GM19438 (cell line): ENCODE data around the gene ISYNA1.
"Not testable (repeated sequence)": the region's sequence is repeated elsewhere in the genome, so short reads cannot be mapped to it uniquely, and the experiment has no call there.

ENCODE experiments used
- ATAC-seq: cut with Tn5 transposase; IDR thresholded peaks from one replicate; pipeline ENCODE4 v1.9.1; 2021; ENCODE audit warnings: low read depth; ENCODE audit not compliant: unreplicated experiment

The ISYNA1 gene

DNA sequence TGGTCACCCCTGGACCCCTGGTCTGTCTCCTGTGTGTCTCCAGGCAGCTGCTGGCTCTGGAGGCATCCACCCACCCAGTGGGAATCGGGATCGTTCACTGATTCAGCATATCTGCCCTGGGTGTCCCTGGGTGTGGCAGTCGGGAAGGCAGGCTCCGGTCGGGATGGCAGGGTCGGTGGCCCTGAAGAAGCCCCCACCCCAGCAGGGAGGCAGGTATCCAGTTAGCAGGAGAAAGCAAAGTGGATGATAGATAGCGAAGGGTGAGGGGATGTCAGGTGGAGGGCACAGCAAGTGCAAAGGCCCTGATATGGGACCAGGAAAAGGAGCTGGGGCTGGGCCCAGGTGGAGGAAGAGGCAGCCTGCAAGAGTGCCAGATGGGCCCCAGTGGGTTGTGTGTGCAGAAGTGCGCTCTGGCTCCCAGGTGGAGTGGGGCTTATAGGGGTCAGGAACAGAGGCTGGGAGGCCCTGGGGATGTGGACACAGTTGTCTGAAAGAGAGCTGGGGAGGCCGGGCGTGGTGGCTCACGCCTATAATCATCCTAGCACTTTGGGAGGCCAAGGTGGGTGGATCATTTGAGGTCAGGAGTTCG lies 16.5 kb downstream of the ISYNA1 start:
- no peak for ATAC-seq

GRCh38 chr19:18420930-18421329 lies 17.0 kb downstream of the ISYNA1 start:
- no peak for ATAC-seq

GRCh38 chr19:18419699-18420460 lies 18.1 kb downstream of the ISYNA1 start:
- ATAC-seq, result no peak

DNA sequence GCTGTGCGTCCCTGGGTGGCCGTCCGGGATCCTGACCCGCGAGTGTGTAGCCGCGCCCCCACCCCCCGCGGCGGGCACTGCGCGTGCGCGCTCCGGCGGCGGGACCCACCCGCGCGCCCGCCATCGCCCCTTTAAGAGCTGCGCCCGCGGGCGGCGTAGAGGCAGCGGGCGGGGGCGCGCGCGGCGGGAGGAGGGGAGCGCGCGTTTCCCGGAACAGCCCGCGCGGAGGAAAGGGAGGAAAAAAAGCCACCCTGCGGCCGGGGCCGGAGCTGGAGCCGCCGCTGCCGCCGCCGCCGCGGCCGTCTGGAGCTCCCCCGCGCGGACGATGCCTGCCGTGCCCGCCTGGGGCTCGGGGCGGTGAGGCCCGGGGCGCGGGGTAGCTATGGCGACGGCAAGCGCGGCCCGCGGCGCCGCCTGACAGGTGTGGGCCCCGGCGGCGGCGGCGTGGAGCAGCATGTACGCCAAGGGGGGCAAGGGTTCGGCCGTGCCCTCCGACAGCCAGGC lies 18.7 kb downstream of the ISYNA1 start, which contains the start of gene SSBP4:
Gene SSBP4, plus strand, starts transcription at position 204 of the 504 bp plus-strand sequence. Its CDS starts 251 bp downstream, at position 455.
- ATAC-seq, result no peak

DNA sequence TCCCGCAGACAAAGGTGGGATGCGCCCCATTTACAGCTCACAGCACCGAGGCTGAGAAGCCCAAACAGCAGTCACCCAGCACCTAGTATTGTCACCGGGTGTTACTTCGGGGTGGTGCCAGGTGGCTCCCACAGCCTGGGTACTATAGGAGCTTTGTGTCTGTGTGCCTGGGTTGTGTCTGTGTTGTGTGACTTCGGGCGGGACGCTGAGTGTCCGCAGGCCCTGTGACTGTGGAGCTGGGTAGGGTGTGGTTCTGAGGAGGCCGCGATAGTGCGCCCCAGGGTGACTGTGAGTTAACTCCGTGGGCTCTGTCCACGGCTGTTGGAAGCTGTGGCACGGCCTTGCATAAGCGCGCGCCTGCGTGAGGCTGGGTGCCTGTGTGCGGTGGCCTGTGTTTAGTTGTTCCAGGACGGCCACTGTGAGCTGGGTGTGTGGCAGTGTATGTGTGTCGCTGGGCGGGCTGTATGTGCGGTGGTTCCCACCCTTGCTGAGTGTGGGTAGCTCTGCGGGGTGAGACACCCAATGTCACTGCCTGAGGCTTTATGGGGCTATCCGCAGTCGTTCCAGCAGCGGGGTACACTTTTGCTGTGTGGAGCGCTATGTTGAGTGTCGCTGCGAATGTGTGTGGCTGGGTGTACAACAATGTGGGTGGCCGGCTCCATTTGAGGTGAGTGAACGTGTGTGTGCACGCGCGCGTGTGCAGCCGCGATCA lies 19.3 kb downstream of the ISYNA1 start:
- no peak for ATAC-seq

DNA sequence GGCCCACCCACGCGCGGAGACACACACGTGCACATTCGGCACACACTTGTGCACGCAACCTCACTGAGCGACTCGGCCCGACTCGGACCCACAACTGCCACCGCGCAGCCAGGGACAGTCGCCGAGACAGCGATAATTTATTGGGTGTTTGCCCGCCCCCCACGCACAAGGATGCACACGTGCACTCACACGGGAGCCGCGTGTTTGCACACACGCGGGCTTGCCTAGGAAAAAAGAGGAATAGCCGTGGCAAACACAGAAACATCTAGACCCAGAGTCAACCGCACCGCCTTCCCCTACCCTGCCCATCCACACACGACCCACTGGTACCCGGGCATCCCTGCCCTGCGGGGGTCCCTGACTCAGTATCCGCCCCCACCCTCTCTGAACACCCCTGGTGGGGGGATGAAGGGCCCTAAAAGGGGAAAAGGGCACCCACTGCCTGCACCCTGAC lies 19.9 kb downstream of the ISYNA1 start:
- ATAC-seq, result no peak

- no peak for ATAC-seq
These were observed 20.5 kb downstream of the ISYNA1 start for GRCh38 chr19:18417250-18418028.

GRCh38 chr19:18416778-18417249 lies 21.1 kb downstream of the ISYNA1 start:
- no peak for ATAC-seq

DNA sequence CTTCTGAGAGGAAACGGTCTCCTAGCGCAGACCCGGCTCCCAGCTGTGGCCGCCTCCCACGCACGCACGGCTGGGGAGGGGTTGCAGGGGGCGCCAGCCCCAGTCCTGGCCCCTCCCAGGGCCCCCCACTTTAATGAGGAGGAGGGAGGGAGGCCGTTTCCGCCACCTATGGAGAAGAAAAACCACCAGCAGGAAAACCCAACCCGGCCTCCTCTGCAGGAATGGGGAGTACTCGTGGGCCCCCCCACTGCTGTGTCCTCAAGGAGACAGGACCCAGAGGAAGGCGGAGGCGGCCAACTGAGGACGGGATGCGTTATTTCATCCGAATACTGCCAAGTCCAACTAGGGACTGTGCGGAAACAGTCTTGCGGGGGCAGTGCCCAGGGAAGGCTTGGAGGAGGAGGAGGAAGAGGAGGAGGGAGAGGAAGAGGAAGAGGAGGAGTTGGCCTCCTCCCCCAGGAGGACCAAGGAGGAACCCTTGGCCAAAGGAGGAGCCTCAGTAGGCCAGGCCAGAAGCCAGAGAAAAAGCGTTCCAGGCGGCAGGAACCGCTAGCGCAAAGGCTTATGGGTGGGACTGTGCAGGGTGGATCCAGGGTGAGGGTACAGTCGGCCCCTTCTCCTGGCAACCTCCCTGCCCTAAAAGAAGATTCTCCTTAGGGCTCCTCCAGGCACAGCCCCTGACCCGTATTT lies 22.6 kb downstream of the ISYNA1 start:
- ATAC-seq, result no peak

GRCh38 chr19:18414504-18415177 lies 23.3 kb downstream of the ISYNA1 start:
- ATAC-seq, result no peak

- no peak for ATAC-seq
These were observed 25.2 kb downstream of the ISYNA1 start for GRCh38 chr19:18412610-18413239.

GRCh38 chr19:18408053-18408476 lies 29.9 kb downstream of the ISYNA1 start:
- ATAC-seq, result peak; percentile 77

DNA sequence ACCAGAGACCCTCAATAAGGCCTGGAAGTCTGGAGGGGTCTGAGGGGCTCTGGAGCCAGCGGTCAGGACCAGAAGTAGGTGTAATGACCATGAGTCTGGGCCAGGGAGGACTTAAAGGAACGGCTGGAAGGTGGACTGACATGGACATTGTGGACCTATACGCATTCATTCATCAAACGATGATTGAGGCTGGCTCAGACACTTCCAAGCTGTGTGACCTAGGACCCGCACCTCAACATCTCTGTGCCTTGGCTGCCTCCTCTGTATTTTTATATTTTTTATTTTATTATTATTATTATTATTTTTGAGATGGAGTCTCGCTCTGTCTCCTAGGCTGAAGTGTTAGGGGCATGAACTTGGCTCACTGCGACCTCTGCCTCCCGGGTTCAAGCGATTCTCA lies 31.2 kb downstream of the ISYNA1 start:
- ATAC-seq, result no peak

GRCh38 chr19:18405754-18406153 lies 32.2 kb downstream of the ISYNA1 start:
- ATAC-seq, result not testable (repeated sequence)

- ATAC-seq, result not testable (repeated sequence)
These were observed 35.3 kb downstream of the ISYNA1 start for GRCh38 chr19:18402455-18403248.

DNA sequence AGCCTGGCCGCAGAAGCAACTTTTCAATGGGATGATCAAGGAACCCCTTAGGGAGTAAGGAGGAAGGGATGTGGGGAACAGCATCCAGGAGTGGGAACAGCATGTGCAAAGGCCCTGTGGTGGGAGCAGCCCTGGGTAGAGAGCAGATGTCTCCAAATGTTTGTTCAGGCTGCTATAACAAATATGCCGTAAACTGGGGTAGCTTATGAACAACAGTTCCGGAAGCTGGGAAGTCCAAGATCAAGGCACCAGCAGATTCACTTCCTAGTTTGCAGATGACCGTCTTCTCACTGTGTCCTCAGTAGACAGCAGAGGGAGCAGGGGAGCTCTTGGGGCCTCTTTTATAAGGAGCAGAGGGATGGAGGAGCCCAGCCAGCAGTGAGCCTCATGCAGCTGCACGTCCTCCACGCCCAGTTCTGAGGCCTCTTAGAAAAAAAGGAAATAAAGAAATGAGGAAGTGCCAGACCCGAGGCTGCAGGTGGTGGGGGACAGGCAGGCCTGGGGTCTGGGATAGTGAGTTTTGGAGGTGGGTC lies 36.3 kb downstream of the ISYNA1 start:
- ATAC-seq, result no peak

GRCh38 chr19:18399008-18399407 lies 38.9 kb downstream of the ISYNA1 start:
- no peak for ATAC-seq
